Measurements from ENCODE around the gene OPCML.

DNA sequence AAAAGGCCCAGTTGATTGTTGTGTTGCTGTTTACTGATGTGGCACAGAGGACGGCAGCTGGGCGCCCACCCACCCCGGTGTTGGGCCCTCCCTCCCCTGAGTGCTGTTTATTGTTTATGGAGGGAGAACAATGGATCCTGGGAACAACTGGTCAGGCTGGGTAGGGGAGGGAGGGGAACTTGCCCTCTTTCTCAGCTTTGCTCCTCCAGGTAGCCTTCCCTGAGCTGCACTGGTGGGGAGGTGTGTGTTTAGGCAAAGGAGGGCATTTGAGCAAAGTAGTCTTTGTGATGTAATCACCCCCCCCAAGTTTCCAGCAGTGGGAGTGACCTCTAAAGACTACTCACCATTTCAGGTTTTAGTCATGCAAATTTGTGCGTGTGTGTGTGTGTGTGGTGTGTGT, 1126.6 kb downstream of the OPCML start:
- TF ChIP-seq, protein P1, sequence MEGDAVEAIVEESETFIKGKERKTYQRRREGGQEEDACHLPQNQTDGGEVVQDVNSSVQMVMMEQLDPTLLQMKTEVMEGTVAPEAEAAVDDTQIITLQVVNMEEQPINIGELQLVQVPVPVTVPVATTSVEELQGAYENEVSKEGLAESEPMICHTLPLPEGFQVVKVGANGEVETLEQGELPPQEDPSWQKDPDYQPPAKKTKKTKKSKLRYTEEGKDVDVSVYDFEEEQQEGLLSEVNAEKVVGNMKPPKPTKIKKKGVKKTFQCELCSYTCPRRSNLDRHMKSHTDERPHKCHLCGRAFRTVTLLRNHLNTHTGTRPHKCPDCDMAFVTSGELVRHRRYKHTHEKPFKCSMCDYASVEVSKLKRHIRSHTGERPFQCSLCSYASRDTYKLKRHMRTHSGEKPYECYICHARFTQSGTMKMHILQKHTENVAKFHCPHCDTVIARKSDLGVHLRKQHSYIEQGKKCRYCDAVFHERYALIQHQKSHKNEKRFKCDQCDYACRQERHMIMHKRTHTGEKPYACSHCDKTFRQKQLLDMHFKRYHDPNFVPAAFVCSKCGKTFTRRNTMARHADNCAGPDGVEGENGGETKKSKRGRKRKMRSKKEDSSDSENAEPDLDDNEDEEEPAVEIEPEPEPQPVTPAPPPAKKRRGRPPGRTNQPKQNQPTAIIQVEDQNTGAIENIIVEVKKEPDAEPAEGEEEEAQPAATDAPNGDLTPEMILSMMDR (IDR thresholded peaks at IDR 0.05), result no peak
- no peak for TF ChIP-seq POLR2A (IDR thresholded peaks at IDR 0.05)
